Spleen (tissue), 11 donors: ENCODE measurements around the gene RAP2A. TPM values are rescaled to one million over a fixed set of nuclear protein-coding genes. Genes with fewer than 3 reads are reported as not detected.

Source experiments
- DNase-seq: peaks from one replicate; pipeline ENCODE4 v3.0.0-alpha.2; 2020
- H3K27ac ChIP-seq, 8 donors: fragments of 200-600 bp; sonication (generic) in 7 of 8; 1 replicate in 4 of 8; 2 replicates in 4 of 8; pipeline versions ENCODE4 v1.5.0 to v1.8.0; 2016 to 2021; ENCODE audit warnings: inconsistent platforms in 4 of 8, mild to moderate bottlenecking in 4 of 8, moderate library complexity in 1 of 8
- H3K27me3 ChIP-seq, 7 donors: fragments of 200-600 bp; sonication (generic) in 6 of 7; replicated peaks in 1 of 7; 1 replicate in 4 of 7; 2 replicates in 3 of 7; pipeline versions ENCODE4 v1.5.0 to v1.8.0; 2016 to 2021; ENCODE audit warnings: inconsistent platforms in 3 of 7, mild to moderate bottlenecking in 1 of 7
- H3K36me3 ChIP-seq, 6 donors: fragments of 200-600 bp; sonication (generic) in 5 of 6; 1 replicate in 4 of 6; 2 replicates in 2 of 6; pipeline versions ENCODE4 v1.5.0 to v1.8.0; 2016 to 2021; ENCODE audit warnings: inconsistent platforms in 2 of 6
- H3K4me1 ChIP-seq, 6 donors: fragments of 200-600 bp; sonication (generic) in 5 of 6; 1 replicate in 3 of 6; 2 replicates in 3 of 6; pipeline versions ENCODE4 v1.5.0 to v1.8.0; 2016 to 2021; ENCODE audit warnings: inconsistent platforms in 3 of 6
- H3K4me3 ChIP-seq, 8 donors: fragments of 200-600 bp; sonication (generic) in 7 of 8; 1 replicate in 4 of 8; 2 replicates in 4 of 8; pipeline versions ENCODE4 v1.5.0 to v1.8.0; 2016 to 2021; ENCODE audit warnings: inconsistent platforms in 4 of 8, mild to moderate bottlenecking in 4 of 8, moderate library complexity in 2 of 8
- H3K9me3 ChIP-seq, 8 donors: fragments of 200-600 bp; sonication (generic) in 7 of 8; 1 replicate in 4 of 8; 2 replicates in 4 of 8; pipeline versions ENCODE4 v1.5.0 to v1.8.0; 2016 to 2021; ENCODE audit warnings: inconsistent platforms in 4 of 8
- CTCF ChIP-seq, 11 experiments: fragments of 200-600 bp in 7 of 11; fragments of 450-650 bp in 4 of 11; sonication (generic) in 4 of 11; IDR thresholded peaks in 8 of 11; conservative IDR thresholded peaks in 3 of 11; 1 replicate in 7 of 11; 2 replicates in 4 of 11; pipeline versions ENCODE4 v1.4.0 to v1.8.0; 2016 to 2021; ENCODE audit warnings: antibody characterized with exemption in 11 of 11, inconsistent platforms in 4 of 11, mild to moderate bottlenecking in 1 of 11
- POLR2A ChIP-seq, 3 donors: fragments of 450-650 bp; IDR thresholded peaks; one replicate each; pipeline ENCODE4 v1.5.1; 2017; ENCODE audit warnings: antibody characterized with exemption in 3 of 3, mild to moderate bottlenecking in 1 of 3
- POLR2AphosphoS5 ChIP-seq, 3 donors: sonication (generic); formaldehyde crosslinking; IDR thresholded peaks; one replicate each; pipeline ENCODE4 v1.5.1; 2017; ENCODE audit warnings: antibody characterized with exemption in 3 of 3
- WGBS, 5 donors: extraction: QIAGEN DNeasy Blood & Tissue Kit in 3 of 5; methylation state at CpG; one replicate each; pipeline versions ENCODE4 v1.1.5 to v1.1.7; 2013 to 2018; 5-methylcytosine and 5-hydroxymethylcytosine counted together
- intact Hi-C: fragments of 100-400 bp; cut with DNase I; formaldehyde crosslinking; loops from one replicate; pipeline ENCODE4 v1.15.0; 2023; ENCODE audit warnings: low total_unique reads
- polyA plus RNA-seq, 3 donors: library from polyadenylated mRNA; stranded (reverse); fragments of 200-250 nt; gene quantifications; one replicate each; pipeline ENCODE4 v1.2.1, GENCODE V29; 2013
- total RNA-seq, 7 donors: library from RNA; depleted of rRNA in 3 of 7; stranded (reverse); fragments of >200 nt in 3 of 7; fragmentation: NEBNext Ultra II Directional in 4 of 7; extraction: Animal tissue kit (Norgen Biotek cat#: 25700) in 4 of 7; gene quantifications; one replicate each; pipeline versions ENCODE4 v1.1.0 to v1.2.1, GENCODE V29; 2016 to 2021
- donor health status: healthy with polysubstance abuse.
- donor health status: DM: no; HTN: no; CAD: no; lungs with moderate emphysema.
- donor health status: DM: no; HTN: no; CAD: no.
- donor health status: Bipolar disorder and iron deficiency.
- donor health status: healthy.
- donor health status: DM: no; HTN: no; CAD: no.
- donor health status: DM: yes; HTN: yes; CAD: no.

The RAP2A gene
- total and polyA plus RNA-seq, 10 donors: 5.2 to 39.0 (median 29.8) TPM

- DNase-seq: no peak
- no peak overlapping the region for H3K4me3 ChIP-seq
- no peaks in the 10 kb centered on the region for H3K36me3 ChIP-seq
- no peaks in the 10 kb centered on the region for H3K27me3 ChIP-seq
- intact Hi-C loops: no loop called here
- WGBS, 5 donors: 66 to 84% (median 72%) methylated on average over 2 of the region's 2 CpGs
- H3K27ac ChIP-seq: no peak overlapping the region
- no peak for TF ChIP-seq POLR2AphosphoS5 (IDR thresholded peaks at IDR 0.05)
- TF ChIP-seq CTCF (IDR thresholded peaks at IDR 0.05 in 8 of 11, conservative IDR thresholded peaks at IDR 0.05 in 3 of 11): no peak
- TF ChIP-seq POLR2A (IDR thresholded peaks at IDR 0.05): no peak
- peaks cover 0 to 18% (median 15%) of the 10 kb centered on the region in 8 donors for H3K9me3 ChIP-seq
- H3K4me1 ChIP-seq: no peaks in the 10 kb centered on the region
These were observed 58.3 kb downstream of the RAP2A start for GRCh38 chr13:97492257-97492656.

GRCh38 chr13:97492684-97493371, 58.9 kb downstream of the RAP2A start:
- WGBS, 5 donors: 88 to 97% (median 89%) methylated on average over 2 of the region's 2 CpGs
- Histone ChIP-seq H3K4me1 (no peaks in the 10 kb centered on the region), H3K27ac (no peak overlapping the region), H3K9me3 (peaks cover 0 to 18% (median 15%) of the 10 kb centered on the region in 8 donors), H3K36me3 (no peaks in the 10 kb centered on the region), H3K4me3 (no peak overlapping the region), H3K27me3 (no peaks in the 10 kb centered on the region)
- intact Hi-C loops: no loop called here
- DNase-seq: no peak
- TF ChIP-seq POLR2AphosphoS5 (IDR thresholded peaks at IDR 0.05) (no peak), POLR2A (IDR thresholded peaks at IDR 0.05) (no peak), CTCF (IDR thresholded peaks at IDR 0.05 in 8 of 11, conservative IDR thresholded peaks at IDR 0.05 in 3 of 11) (no peak)

- H3K9me3 ChIP-seq: peaks cover 0 to 18% (median 15%) of the 10 kb centered on the region in 8 donors
- H3K27me3 ChIP-seq: no peaks in the 10 kb centered on the region
- WGBS, 5 donors: 53 to 68% (median 62%) methylated on average over 1 of the region's 1 CpG
- H3K4me1 ChIP-seq: no peaks in the 10 kb centered on the region
- H3K36me3 ChIP-seq: no peaks in the 10 kb centered on the region
- TF ChIP-seq CTCF (IDR thresholded peaks at IDR 0.05 in 8 of 11, conservative IDR thresholded peaks at IDR 0.05 in 3 of 11) (no peak), POLR2AphosphoS5 (IDR thresholded peaks at IDR 0.05) (no peak), POLR2A (IDR thresholded peaks at IDR 0.05) (no peak)
- H3K27ac ChIP-seq: no peak overlapping the region
- H3K4me3 ChIP-seq: no peak overlapping the region
- intact Hi-C loops: no loop called here
- no peak for DNase-seq
These were observed 59.5 kb downstream of the RAP2A start for GRCh38 chr13:97493456-97493855.

GRCh38 chr13:97495678-97496077, 61.7 kb downstream of the RAP2A start:
- H3K27ac ChIP-seq: no peak overlapping the region
- H3K27me3 ChIP-seq: no peaks in the 10 kb centered on the region
- no peaks in the 10 kb centered on the region for H3K4me1 ChIP-seq
- DNase-seq: no peak
- peaks cover 0 to 13% (median 9%) of the 10 kb centered on the region in 8 donors for H3K9me3 ChIP-seq
- no peak overlapping the region for H3K4me3 ChIP-seq
- intact Hi-C loops: no loop called here
- no peak for TF ChIP-seq POLR2A (IDR thresholded peaks at IDR 0.05)
- TF ChIP-seq POLR2AphosphoS5 (IDR thresholded peaks at IDR 0.05): no peak
- TF ChIP-seq CTCF (IDR thresholded peaks at IDR 0.05 in 8 of 11, conservative IDR thresholded peaks at IDR 0.05 in 3 of 11): no peak
- WGBS, 5 donors: 86 to 91% (median 90%) methylated on average over 8 of the region's 8 CpGs
- no peaks in the 10 kb centered on the region for H3K36me3 ChIP-seq
